Hepatocyte (in vitro differentiated cells): ENCODE data around the gene CELF5. TPM values are rescaled to one million over a fixed set of nuclear protein-coding genes. Genes with fewer than 3 reads are reported as not detected.

Source experiments
- DNase-seq: peaks from one replicate; pipeline ENCODE4 v3.0.0-alpha.2; 2016; ENCODE audit warnings: low spot score
- H2AFZ ChIP-seq: fragments of 200-600 bp; sonication (generic); 2 replicates; pipeline ENCODE4 v1.6.0; 2016; ENCODE audit warnings: antibody characterized with exemption, mild to moderate bottlenecking
- H3K27ac ChIP-seq: fragments of 200-600 bp; sonication (generic); 2 replicates; pipeline ENCODE4 v1.5.1; 2016; ENCODE audit warnings: mild to moderate bottlenecking
- H3K27me3 ChIP-seq: fragments of 200-600 bp; sonication (generic); 2 replicates; pipeline ENCODE4 v1.6.1; 2016
- H3K36me3 ChIP-seq: fragments of 200-600 bp; sonication (generic); replicated peaks from 2 replicates; pipeline ENCODE4 v1.5.1; 2016; ENCODE audit warnings: low read depth; ENCODE audit not compliant: insufficient read depth
- H3K4me1 ChIP-seq: fragments of 200-600 bp; sonication (generic); 2 replicates; pipeline ENCODE4 v1.5.1; 2016; ENCODE audit warnings: mild to moderate bottlenecking, moderate library complexity; ENCODE audit not compliant: insufficient read depth
- H3K4me2 ChIP-seq: fragments of 200-600 bp; sonication (generic); 2 replicates; pipeline ENCODE4 v1.6.0; 2016
- H3K4me3 ChIP-seq: fragments of 200-600 bp; sonication (generic); 2 replicates; pipeline ENCODE4 v1.5.1; 2016; ENCODE audit warnings: mild to moderate bottlenecking
- H3K79me2 ChIP-seq: fragments of 200-600 bp; sonication (generic); 2 replicates; pipeline ENCODE4 v1.6.0; 2017; ENCODE audit warnings: mild to moderate bottlenecking
- H3K9me2 ChIP-seq: fragments of 200-600 bp; sonication (generic); replicated peaks from 2 replicates; pipeline ENCODE4 v1.6.0; 2017; ENCODE audit warnings: mild to moderate bottlenecking; ENCODE audit not compliant: insufficient read depth
- H3K9me3 ChIP-seq: fragments of 200-600 bp; sonication (generic); 2 replicates; pipeline ENCODE4 v1.5.1; 2016; ENCODE audit warnings: low read depth, mild to moderate bottlenecking
- H4K20me1 ChIP-seq: fragments of 200-600 bp; sonication (generic); 2 replicates; pipeline ENCODE4 v1.6.0; 2016; ENCODE audit warnings: mild to moderate bottlenecking; ENCODE audit not compliant: insufficient read depth, poor library complexity, severe bottlenecking
- CTCF ChIP-seq: fragments of 200-600 bp; sonication (generic); IDR thresholded peaks from 2 replicates; pipeline ENCODE4 v1.5.1; 2016; ENCODE audit warnings: antibody characterized with exemption, mild to moderate bottlenecking; ENCODE audit not compliant: poor library complexity
- EZH2 ChIP-seq: fragments of 200-600 bp; sonication (generic); IDR thresholded peaks from 2 replicates; pipeline ENCODE4 v1.6.1; 2016; ENCODE audit warnings: antibody characterized with exemption, mild to moderate bottlenecking, borderline replicate concordance
- EZH2phosphoT487 ChIP-seq: fragments of 200-600 bp; sonication (generic); IDR thresholded peaks from one replicate; pipeline ENCODE4 v1.6.1; 2018; ENCODE audit warnings: antibody characterized with exemption, mild to moderate bottlenecking, low read depth, moderate library complexity; ENCODE audit not compliant: unreplicated experiment, severe bottlenecking
- WGBS: methylation state at CpG from one replicate; pipeline ENCODE4 v1.1.6; 2016; ENCODE audit warnings: low lambda C conversion rate; ENCODE audit errors: missing lambda C conversion rate; 5-methylcytosine and 5-hydroxymethylcytosine counted together
- polyA plus RNA-seq: library from polyadenylated mRNA; unstranded; fragments of >200 nt; fragmentation: Nextera tagmentation; extraction: Ambion mirVana; gene quantifications from 2 replicates; pipeline ENCODE4 v1.2.1, GENCODE V29; 2016
- total RNA-seq: library from RNA; depleted of rRNA; stranded (reverse); fragments of >200 nt; gene quantifications from 2 replicates; pipeline ENCODE4 v1.2.3, GENCODE V29; 2014

CELF5 gene
- total RNA-seq (0.03 TPM in 1 of 2 replicates, not detected in the other), polyA plus RNA-seq (0.17 and 0.90 TPM in 2 replicates)

GRCh38 chr19:3224346-3225168, at the start of gene CELF5:
Gene CELF5, plus strand, starts transcription at chr19:3224661. Its CDS starts 79 bp downstream, at chr19:3224740.
- no peaks in the 10 kb centered on the region for H3K4me1 ChIP-seq
- H3K9me3 ChIP-seq = no peaks in the 10 kb centered on the region
- H3K27ac ChIP-seq = no peak within 1 kb of the TSS
- peak within 1 kb of the TSS; percentile 78 for H3K4me2 ChIP-seq
- no peaks in the 10 kb centered on the region for H3K79me2 ChIP-seq
- DNase-seq = peak; percentile 80
- peaks cover 49% of the 10 kb centered on the region for H3K27me3 ChIP-seq
- no peaks in the 10 kb centered on the region for H3K36me3 ChIP-seq
- no peak for TF ChIP-seq EZH2
- peak; percentile 43 for TF ChIP-seq CTCF
- no peak within 1 kb of the TSS for H3K4me3 ChIP-seq
- no peaks in the 10 kb centered on the region for H4K20me1 ChIP-seq
- 5% methylated on average over 34 of the region's 94 CpGs for WGBS
- no peaks in the 10 kb centered on the region for H3K9me2 ChIP-seq
- no peak within 1 kb of the TSS for H2AFZ ChIP-seq

DNA sequence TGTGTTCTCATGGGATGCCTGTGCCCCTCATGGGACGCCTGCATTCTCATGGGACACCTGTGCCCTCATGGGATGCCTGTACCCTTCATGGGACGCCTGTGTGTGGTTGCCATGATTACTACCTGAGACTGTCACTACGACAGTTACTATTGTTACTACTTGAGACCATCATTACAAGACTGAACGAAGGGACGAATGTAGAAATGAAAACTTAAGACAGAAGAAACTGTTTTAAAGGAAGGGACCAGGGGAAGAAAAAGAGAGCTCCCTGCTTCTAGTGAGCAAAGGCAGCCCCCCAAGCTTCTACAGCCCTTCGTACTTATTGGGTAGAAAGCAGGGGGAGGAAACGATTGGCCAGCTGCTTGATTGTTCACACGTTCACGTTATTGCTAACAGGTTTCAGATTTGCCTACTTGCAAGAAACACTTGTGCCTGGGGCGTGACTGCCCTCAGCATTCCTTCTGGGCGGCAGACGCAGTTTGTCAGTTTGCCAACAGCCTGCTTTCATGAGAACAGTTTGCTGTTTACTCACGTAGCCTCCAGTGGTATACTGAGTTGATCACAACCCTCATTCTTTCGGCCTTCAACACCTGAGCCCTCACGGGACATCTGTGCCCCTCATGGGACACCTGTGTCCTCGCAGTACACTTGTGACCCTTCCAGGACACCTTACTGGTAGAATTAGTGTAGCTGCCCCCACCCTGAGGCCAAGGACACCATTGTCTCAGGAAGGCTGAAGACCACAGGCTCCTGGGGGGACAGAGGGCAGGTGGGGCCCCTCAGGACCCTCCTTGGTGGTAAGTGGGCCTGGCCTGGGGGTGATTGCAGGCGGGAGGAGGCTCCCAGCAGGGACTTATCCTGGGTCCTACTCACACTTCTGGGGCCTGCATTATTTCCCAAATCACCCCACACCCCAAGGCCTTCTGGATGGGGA, 48.4 kb upstream of the CELF5 start:
- no peak overlapping the region for H2AFZ ChIP-seq

GRCh38 chr19:3176715-3177501, 47.6 kb upstream of the CELF5 start:
- WGBS = 70% methylated on average over 7 of the region's 11 CpGs
- H4K20me1 ChIP-seq = no peaks in the 10 kb centered on the region
- H3K9me2 ChIP-seq = no peaks in the 10 kb centered on the region
- no peak overlapping the region for H2AFZ ChIP-seq
- H3K4me2 ChIP-seq = no peak overlapping the region
- H3K79me2 ChIP-seq = no peaks in the 10 kb centered on the region
- peak; percentile 57 for DNase-seq
- no peaks in the 10 kb centered on the region for H3K9me3 ChIP-seq
- peak overlapping the region; percentile 71 for H3K27ac ChIP-seq
- H3K4me1 ChIP-seq = no peaks in the 10 kb centered on the region
- H3K36me3 ChIP-seq = no peaks in the 10 kb centered on the region
- no peaks in the 10 kb centered on the region for H3K27me3 ChIP-seq
- no peak for TF ChIP-seq CTCF
- no peak for TF ChIP-seq EZH2phosphoT487
- TF ChIP-seq EZH2 = no peak
- H3K4me3 ChIP-seq = no peak overlapping the region

More for the DNA sequence above, 48.4 kb upstream of the CELF5 start:
- H3K36me3 ChIP-seq = no peaks in the 10 kb centered on the region
- H3K9me3 ChIP-seq = no peaks in the 10 kb centered on the region
- no peaks in the 10 kb centered on the region for H3K9me2 ChIP-seq
- H3K4me1 ChIP-seq = no peaks in the 10 kb centered on the region
- H3K27ac ChIP-seq = peak overlapping the region; percentile 71
- no peak overlapping the region for H3K4me3 ChIP-seq
- H4K20me1 ChIP-seq = no peaks in the 10 kb centered on the region
- no peaks in the 10 kb centered on the region for H3K27me3 ChIP-seq
- DNase-seq = peak; percentile 48
- TF ChIP-seq EZH2phosphoT487 (no peak), EZH2 (no peak), CTCF (no peak)
- H3K4me2 ChIP-seq = no peak overlapping the region
- no peaks in the 10 kb centered on the region for H3K79me2 ChIP-seq
- 63% methylated on average over 17 of the region's 17 CpGs for WGBS
